Hematopoietic multipotent progenitor cell treated with erythropoietin and hydrocortisone succinate and interleukin-3 and kit ligand, for 15 days (in vitro differentiated cells): ENCODE measurements around the gene WAPL.
A peak's percentile ranks its signal among the peaks of the same experiment; 100 is the strongest.
"Not testable (repeated sequence)": the region's sequence is repeated elsewhere in the genome, so short reads cannot be mapped to it uniquely, and the experiment has no call there.

Experiments used
- DNase-seq: peaks from one replicate; pipeline ENCODE4 v3.0.0-alpha.2; 2015; ENCODE audit warnings: low spot score

Gene WAPL

GRCh38 chr10:86521678-86522509, at the start of gene WAPL:
TSS of gene WAPL (minus strand) at chr10:86521792. CDS start at chr10:86518069, 3,723 bp downstream.
- peak; percentile 94 for DNase-seq

GRCh38 chr10:86569335-86569734, 47.7 kb upstream of the WAPL start:
- DNase-seq = no peak

- DNase-seq = not testable (repeated sequence)
Observed at GRCh38 chr10:86566518-86566917, 44.9 kb upstream of the WAPL start.

- not testable (repeated sequence) for DNase-seq
Observed at GRCh38 chr10:86563338-86563737, 41.7 kb upstream of the WAPL start.

GRCh38 chr10:86558695-86559094, 37.1 kb upstream of the WAPL start:
- DNase-seq = not testable (repeated sequence)

- DNase-seq = no peak
Observed at GRCh38 chr10:86556933-86557649, 35.5 kb upstream of the WAPL start.

- no peak for DNase-seq
Observed at GRCh38 chr10:86556532-86556931, 34.9 kb upstream of the WAPL start.

- no peak for DNase-seq
Observed at GRCh38 chr10:86553639-86554038, 32.0 kb upstream of the WAPL start.

GRCh38 chr10:86553213-86553612, 31.6 kb upstream of the WAPL start:
- no peak for DNase-seq

- no peak for DNase-seq
Observed at GRCh38 chr10:86547296-86547695, 25.7 kb upstream of the WAPL start.

- DNase-seq = no peak
Observed at GRCh38 chr10:86545101-86545500, 23.5 kb upstream of the WAPL start.

- DNase-seq = no peak
Observed at GRCh38 chr10:86540016-86540415, 18.4 kb upstream of the WAPL start.

- DNase-seq = no peak
Observed at GRCh38 chr10:86538547-86538946, 17.0 kb upstream of the WAPL start.

- not testable (repeated sequence) for DNase-seq
Observed at GRCh38 chr10:86538040-86538439, 16.4 kb upstream of the WAPL start.

- DNase-seq = no peak
Observed at GRCh38 chr10:86536294-86536861, 14.8 kb upstream of the WAPL start.

- peak; percentile 73 for DNase-seq
Observed at GRCh38 chr10:86535132-86535882, 13.7 kb upstream of the WAPL start.

GRCh38 chr10:86533328-86533727, 11.7 kb upstream of the WAPL start:
- no peak for DNase-seq

GRCh38 chr10:86528736-86529135, 7.1 kb upstream of the WAPL start:
- not testable (repeated sequence) for DNase-seq

- DNase-seq = no peak
Observed at GRCh38 chr10:86526606-86527005, 5.0 kb upstream of the WAPL start.

GRCh38 chr10:86525713-86526112, 4.1 kb upstream of the WAPL start:
- DNase-seq = not testable (repeated sequence)

GRCh38 chr10:86524225-86524962, 2.8 kb upstream of the WAPL start:
- no peak for DNase-seq
